GM18505 (cell line): Measurements from ENCODE around the gene CAMKV.

Experiments
- ATAC-seq: cut with Tn5 transposase; IDR thresholded peaks from one replicate; pipeline ENCODE4 v1.9.1; 2021; ENCODE audit not compliant: unreplicated experiment
- POLR2A ChIP-seq: IDR thresholded peaks from 4 replicates; pipeline ENCODE4 v1.6.1; 2011; ENCODE audit warnings: borderline replicate concordance; ENCODE audit not compliant: insufficient read depth, insufficient read length; ENCODE audit errors: extremely low read depth

CAMKV gene

DNA sequence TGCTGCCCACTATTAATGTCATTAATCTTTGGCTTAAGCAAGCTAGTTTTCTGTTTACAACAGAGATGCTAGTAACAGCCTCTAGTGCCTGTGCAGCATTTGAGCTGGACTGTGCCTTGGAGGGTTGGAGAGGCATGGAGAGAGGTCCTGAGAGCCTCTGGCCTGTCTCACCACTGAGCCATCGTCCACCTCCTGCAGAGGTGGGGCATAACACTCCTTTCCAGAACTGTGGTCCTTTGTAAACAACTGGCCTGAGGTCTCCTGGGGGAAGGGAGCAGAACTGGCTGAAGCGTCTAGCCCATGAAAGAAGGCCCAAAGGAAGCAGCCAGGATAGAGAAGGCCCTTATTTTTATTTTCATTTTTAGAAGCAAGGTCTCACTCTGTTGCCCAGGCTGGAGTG, 10.0 kb upstream of the CAMKV start:
- no peak for ATAC-seq
- TF ChIP-seq POLR2A = no peak

DNA sequence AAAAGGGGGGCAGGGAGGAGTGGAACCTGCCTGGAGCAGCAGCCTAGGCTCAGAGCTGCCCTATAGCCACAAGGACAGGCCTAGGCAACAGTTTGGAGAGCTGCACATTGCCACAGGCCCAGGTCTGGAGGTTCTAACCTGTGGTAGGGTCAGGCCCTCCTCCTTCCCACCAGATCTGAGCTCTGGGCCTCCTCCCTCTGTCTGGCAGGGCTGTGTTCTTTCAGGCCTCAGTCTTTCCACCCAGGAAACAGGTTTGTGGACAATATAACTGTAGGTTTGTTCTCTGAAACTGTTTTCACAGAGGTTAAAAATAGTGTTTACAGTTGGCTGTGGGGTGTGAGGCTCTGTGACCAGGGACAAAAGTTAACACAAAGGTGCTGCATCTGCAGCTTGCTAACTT, 9.0 kb upstream of the CAMKV start:
- ATAC-seq = no peak

DNA sequence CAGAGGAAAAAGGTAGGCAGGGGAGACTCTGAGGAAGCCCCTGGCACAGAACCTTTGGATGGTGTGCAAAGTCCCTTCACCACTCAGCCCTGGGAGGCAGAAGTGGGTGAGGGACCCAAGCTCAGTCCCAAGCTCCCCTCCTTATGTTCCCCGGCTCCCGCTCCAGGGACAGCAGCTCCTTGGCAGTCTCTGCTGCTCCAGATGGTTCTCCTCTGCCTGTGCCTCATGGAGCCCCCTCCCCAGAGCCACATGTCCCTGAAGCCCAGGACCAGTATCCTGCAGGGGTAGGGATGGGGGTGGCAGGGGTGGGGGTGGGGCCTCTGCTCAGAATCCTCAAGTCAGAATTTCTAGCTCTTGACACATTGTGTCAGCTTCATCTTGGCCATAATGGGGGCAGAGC, 8.0 kb upstream of the CAMKV start:
- ATAC-seq = no peak
- no peak for TF ChIP-seq POLR2A

More for the DNA sequence above, 9.0 kb upstream of the CAMKV start:
- no peak for TF ChIP-seq POLR2A

DNA sequence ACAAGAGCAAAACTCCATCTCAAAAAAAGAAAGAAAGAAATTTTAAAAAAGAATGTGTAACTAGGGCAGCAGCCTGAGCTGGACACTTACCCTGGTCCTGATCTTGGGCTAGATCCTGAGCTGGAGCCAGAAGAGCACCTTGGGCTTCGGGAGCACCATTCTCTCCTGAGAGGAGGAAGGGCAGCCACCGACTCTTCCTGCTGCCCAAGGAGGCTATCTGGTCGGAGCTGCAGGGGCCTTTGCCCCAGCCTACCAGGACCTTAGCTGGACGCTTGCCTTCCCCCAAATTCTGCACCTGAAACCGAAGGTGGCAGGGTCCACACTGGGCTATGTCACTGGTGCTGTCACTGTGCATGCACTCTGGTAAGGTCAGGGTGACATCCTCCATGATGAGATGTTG, 6.9 kb upstream of the CAMKV start:
- TF ChIP-seq POLR2A = no peak
- ATAC-seq = no peak

DNA sequence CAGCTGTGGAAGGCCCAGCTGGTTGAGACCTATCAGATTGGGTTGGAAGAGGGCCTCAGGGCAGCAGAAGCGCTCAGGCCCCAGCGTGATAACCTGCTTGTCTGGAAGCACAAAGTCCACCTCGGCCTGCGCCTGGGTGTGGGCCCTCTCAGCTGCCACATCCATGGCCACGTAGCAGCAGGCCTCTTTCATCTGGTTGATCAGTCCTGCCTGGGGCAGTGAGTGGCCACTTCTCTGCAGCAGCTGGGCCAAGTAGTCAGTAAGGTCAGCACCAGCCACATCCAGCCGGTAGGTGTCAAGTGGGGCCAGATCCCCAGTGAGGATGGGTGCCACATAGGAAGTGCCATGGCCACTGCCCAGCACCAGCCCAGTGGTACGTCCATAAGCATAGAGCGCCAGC, 3.9 kb upstream of the CAMKV start:
- TF ChIP-seq POLR2A = no peak
- ATAC-seq = no peak

DNA sequence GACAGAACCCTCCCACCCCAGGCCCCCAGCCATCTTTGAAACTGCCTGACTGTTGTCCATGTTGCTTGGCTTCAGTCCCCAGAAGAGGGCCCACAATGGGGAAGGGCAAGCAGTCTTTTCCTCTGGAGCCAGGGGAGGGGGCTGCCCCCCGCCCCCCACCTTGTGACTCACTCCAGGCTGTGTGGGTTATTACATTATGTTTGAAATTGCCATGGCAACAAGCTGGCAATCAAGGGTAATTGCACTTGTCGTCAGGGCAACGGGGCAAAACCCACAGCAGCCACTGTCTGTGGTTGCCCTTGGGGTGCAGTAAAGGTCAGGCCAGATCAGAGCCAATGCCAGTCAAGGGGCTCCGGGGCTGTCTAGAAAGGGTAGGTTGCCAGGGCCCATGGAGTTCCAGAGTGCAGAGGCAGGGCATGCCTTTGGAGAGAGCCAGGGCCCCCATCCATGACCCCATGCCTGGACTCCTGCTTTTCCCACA, 3.1 kb upstream of the CAMKV start:
- no peak for ATAC-seq
- TF ChIP-seq POLR2A = no peak

DNA sequence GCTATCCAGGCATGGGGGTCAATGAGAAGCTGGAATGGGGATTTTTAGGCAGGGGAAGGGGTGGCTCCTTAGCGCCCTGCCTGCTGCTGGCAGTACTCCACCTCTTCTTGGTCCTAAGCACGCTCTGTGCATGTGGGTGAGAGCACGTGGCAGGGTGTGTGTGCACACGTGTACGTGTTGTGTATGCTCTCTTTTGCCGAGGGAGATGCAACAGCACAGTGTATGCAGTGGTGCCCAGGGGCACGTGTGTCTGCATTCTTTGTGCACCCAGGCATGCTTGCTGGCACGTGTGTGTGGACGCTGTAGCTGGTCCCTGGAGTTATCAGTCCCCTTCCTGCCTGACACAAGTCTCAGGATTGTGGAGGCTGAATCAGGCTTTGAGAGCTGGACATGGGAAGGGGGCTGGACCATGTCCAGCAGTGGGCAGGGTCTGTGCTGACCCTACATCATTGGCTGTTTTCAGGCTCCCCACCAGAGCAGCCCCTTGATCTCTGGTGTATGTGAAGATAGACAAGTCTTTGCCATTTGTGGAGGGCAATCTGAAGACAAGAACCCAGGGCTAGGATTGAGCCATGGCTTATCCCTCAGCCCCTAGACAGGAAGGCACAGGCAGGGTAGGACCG, 1.9 kb upstream of the CAMKV start:
- TF ChIP-seq POLR2A = no peak

DNA sequence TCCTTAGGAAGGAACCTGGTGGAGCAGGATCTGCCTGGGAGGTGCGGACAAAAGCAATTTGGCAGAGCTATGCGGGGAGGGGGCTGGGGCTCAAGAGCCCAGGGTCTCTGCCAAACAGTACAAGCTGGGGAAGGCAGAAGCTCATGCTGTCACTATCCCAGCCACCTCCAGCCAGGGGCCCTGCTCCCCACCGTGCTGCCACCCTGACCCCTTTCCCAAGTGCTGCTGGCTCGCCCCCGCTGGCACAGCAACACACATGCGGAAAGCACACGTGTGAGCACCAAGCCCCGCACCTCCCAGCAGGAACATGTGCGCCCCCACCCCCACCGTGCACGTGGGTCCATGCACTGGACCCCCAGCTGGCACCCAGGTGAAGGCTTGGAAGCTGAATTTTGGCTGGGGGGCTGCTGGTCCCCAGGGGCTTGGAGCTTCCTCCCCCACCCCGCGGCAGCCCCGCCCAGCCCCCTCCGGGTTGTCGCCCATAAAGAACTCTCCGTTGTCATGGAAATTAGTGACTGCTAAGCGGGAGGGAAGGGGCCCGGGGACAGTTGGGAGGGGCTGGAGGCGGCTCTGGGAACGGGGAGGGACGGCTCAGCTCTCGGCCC, 742 bp downstream of the CAMKV start:
- no peak for TF ChIP-seq POLR2A
- ATAC-seq = no peak

More for the DNA sequence above, 1.9 kb upstream of the CAMKV start:
- ATAC-seq = no peak

DNA sequence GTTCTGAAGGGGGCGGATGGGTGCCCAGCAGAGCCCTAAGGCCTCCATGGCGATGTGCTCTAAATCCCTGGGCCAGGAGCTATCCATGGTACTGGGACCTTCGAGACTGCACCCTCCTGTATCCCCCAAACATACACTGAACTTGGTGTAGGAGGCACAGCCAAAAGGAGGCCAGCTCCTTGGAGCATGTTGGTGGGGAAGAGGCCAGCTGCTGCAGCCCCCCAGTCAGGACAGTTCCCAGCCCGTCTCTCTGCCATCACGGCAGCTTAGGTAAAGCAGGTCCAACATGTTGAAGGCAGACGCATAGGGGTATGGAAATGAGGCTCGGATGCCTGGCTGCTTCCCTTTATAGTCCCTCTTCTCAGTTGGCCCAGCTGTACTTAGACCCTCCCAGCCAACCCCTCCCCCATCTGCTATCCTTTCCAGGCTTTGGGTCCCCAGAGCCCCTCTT, 1.8 kb downstream of the CAMKV start:
- no peak for ATAC-seq
- no peak for TF ChIP-seq POLR2A

DNA sequence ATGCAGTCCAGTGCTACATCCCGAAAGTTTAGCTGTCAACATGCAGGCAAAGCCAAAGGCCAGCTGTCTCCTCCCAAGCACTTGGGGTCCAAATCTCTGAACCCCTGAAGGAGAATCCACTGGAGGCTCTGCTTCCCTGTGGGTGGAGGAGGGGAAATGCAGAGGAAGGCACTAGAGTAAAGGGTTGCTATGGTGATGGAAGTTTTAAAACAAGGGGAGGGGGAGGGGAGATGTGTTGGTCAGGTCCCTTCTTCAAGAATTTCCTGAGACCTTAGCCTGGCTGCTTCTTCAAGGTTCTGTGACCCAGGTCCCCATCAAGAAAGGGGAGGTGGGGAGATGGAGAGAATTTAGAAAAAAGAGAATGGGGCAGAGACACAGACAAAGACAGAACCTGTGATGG, 2.3 kb downstream of the CAMKV start:
- no peak for ATAC-seq
- no peak for TF ChIP-seq POLR2A

DNA sequence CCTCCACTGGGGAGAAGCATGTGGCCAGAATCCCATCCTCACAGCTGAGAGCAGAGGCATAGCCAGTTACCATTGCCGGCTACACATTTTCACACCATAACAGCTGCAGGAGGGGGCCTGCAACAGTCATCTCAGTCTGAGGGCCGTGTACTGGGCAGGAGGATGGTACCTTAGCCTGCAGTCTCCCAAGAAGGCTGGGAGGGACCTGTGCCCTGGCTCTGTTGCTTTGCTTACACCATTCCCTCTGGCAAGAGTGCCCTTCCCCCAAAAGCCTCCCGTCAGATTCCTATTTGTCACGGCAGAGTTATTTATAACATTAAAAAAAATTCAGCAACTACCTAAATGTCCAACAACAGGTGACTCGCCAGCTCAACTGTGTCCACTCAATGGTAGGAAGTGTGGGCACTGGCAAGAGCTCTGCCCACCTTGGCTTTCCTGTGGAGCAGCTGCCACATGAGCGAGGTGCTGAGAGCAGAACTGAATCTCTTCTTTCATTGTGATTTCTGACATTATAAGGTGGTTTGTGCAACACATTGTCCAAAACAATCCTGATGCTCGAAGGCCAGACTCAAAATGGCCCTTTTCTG, 4.4 kb downstream of the CAMKV start:
- ATAC-seq = no peak
- TF ChIP-seq POLR2A = no peak

DNA sequence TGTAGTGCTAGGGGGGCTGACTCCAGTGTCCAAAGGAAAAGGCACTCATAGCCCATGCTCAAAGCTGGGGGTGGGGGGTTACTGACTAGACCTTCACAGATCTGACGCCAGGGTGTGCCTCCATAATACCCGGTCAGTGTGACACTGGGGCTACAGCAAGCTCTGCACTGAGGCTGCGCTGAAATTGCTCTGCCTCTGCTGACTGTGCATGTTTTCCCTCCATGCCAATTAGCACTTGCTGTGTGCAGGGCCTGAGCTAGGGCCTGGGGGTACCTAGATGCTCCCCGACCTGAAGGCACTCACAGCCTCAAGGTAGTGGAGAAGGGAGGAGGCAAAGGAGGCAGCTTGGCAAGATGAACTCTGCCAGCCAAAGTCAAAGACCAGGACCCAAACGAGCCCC, 5.2 kb downstream of the CAMKV start:
- no peak for TF ChIP-seq POLR2A
- ATAC-seq = no peak

DNA sequence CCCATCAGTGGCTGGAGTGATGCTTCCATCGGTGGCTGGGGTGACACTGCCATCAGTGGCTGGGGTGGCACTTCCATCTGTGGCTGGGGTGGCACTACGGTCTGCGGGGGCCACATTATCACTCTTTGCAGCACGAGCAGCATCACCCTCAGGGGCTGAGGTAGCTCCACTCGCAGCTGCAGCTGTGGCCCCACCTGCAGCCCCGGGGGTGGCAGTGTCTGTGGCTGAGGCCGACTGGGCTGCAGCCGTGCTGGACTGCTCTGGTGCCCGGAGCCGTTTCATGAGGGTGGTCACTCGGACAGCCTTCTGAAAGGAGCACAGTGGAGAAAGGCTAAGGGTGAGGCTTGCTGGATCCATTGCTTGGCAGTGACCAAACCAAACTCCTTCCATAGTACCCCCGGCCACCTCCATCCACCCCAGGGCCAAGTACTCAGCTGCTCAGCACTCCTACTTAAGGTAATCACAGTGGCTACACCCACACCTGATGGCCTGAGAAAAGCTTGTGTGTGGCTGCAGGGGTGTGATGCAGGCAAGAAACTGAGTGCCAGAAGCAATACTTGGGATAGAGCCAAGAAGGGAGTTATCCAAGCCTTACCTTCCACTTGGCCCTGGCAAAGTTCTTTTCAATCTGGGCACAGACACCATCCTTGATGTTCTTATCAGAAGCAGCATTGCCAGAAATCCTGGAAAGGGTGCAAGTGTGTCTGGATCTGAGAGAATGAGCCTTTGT, 10.0 kb downstream of the CAMKV start:
- ATAC-seq = no peak
- no peak for TF ChIP-seq POLR2A
